ENCODE measurements around the gene INVS. TPM values are rescaled to one million over a fixed set of nuclear protein-coding genes. Genes with fewer than 3 reads are reported as not detected.
"Not testable (repeated sequence)": the region's sequence is repeated elsewhere in the genome, so short reads cannot be mapped to it uniquely, and the experiment has no call there.

INVS gene
- total RNA-seq, 1 experiment from 2014 or later = 21.1 TPM

DNA sequence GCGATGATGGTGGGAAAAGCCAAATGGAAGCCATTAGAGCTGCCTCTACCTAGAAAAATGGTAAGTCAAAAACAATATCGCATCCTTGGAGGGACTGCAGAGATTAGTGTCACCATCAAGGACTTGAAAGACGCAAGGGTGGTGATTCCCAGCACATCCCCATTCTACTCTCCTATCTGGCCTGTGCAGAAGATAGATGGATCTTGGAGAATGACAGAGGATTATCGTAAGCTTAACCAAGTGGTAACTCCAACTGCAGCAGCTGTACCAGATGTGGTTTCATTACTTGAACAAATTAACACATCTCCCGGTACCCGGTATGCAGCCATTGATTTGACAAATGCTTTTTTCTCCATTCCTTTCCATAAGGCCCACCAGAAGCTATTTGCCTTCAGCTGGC is 24.1 kb upstream of the INVS start:
- CTCF ChIA-PET = no interaction called here
- Histone ChIP-seq H3K9ac (ENCODE audit: low read length) (no peak overlapping the region), H3K27ac (ENCODE audit: low read depth, low read length) (no peak overlapping the region), H4K20me1 (ENCODE audit: insufficient read depth) (0 out of 2 replicates have a peak, but pooled peaks cover 2% of the 10 kb centered on the region), H3K9me3 (ENCODE audit: control insufficient read depth in 1 of 2, insufficient read depth in 1 of 2, low read depth in 1 of 2, low read length in 2 of 2) (no peaks in the 10 kb centered on the region), H3K9me2 (ENCODE audit: insufficient read depth) (no peaks in the 10 kb centered on the region), H3K4me2 (ENCODE audit: low read length) (no peak overlapping the region), H3K27me3 (ENCODE audit: insufficient read depth, low read length) (no peaks in the 10 kb centered on the region), H3K36me3 (ENCODE audit: control insufficient read depth in 1 of 2, insufficient read depth in 2 of 2, low read length in 2 of 2) (no peaks in the 10 kb centered on the region), H3K4me3 (replicated peaks in 1 of 2; ENCODE audit: low read depth in 1 of 2, low read length in 2 of 2) (no peak overlapping the region), H3K79me2 (ENCODE audit: insufficient read depth, low read length) (peaks cover 20% of the 10 kb centered on the region), H3K4me1 (ENCODE audit: control insufficient read depth in 1 of 2, insufficient read depth in 2 of 2, low read length in 2 of 2) (peaks cover 0 to 7% of the 10 kb centered on the region in 2 experiments; a peak in 1 of 4 replicates), H2AFZ (ENCODE audit: low read depth, low read length, poor library complexity, severe bottlenecking) (no peak overlapping the region)
- DNase-seq (ENCODE audit: low read depth, low spot score) = no peak
- intact Hi-C loops (cut with micrococcal nuclease) = no loop called here
- ATAC-seq = no peak
- RAD21 ChIA-PET (ENCODE audit: low non-redundant PET in 1 of 2, low total read pairs in 2 of 2, uncharacterized antibody in 2 of 2, unreplicated experiment in 2 of 2) = no interaction called here
- no TSS peak for BruUV-seq (replicated peaks)
- no peak for TF ChIP-seq EGR1 (IDR thresholded peaks at IDR 0.05; ENCODE audit: low read depth)
- no peak for TF ChIP-seq TCF7L2 (IDR thresholded peaks at IDR 0.05; ENCODE audit: borderline replicate concordance, extremely low read depth, insufficient read depth, insufficient read length)
- TF ChIP-seq CBX3 (IDR thresholded peaks at IDR 0.05; ENCODE audit: low read depth) = no peak
- TF ChIP-seq SRF (IDR thresholded peaks at IDR 0.05; ENCODE audit: low read depth) = no peak
- TF ChIP-seq, protein P1, sequence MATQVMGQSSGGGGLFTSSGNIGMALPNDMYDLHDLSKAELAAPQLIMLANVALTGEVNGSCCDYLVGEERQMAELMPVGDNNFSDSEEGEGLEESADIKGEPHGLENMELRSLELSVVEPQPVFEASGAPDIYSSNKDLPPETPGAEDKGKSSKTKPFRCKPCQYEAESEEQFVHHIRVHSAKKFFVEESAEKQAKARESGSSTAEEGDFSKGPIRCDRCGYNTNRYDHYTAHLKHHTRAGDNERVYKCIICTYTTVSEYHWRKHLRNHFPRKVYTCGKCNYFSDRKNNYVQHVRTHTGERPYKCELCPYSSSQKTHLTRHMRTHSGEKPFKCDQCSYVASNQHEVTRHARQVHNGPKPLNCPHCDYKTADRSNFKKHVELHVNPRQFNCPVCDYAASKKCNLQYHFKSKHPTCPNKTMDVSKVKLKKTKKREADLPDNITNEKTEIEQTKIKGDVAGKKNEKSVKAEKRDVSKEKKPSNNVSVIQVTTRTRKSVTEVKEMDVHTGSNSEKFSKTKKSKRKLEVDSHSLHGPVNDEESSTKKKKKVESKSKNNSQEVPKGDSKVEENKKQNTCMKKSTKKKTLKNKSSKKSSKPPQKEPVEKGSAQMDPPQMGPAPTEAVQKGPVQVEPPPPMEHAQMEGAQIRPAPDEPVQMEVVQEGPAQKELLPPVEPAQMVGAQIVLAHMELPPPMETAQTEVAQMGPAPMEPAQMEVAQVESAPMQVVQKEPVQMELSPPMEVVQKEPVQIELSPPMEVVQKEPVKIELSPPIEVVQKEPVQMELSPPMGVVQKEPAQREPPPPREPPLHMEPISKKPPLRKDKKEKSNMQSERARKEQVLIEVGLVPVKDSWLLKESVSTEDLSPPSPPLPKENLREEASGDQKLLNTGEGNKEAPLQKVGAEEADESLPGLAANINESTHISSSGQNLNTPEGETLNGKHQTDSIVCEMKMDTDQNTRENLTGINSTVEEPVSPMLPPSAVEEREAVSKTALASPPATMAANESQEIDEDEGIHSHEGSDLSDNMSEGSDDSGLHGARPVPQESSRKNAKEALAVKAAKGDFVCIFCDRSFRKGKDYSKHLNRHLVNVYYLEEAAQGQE (IDR thresholded peaks at IDR 0.05; ENCODE audit: low read depth) = no peak
- no peak for TF ChIP-seq JUND (IDR thresholded peaks at IDR 0.05)
- no peak for TF ChIP-seq POLR2AphosphoS5 (IDR thresholded peaks at IDR 0.05; ENCODE audit: low read depth, low read length)
- no peak for TF ChIP-seq ZFX (IDR thresholded peaks at IDR 0.05)
- no peak for TF ChIP-seq CEBPB (IDR thresholded peaks at IDR 0.05; ENCODE audit: low read depth)
- TF ChIP-seq EZH2 (IDR thresholded peaks at IDR 0.05) = no peak
- no peak for TF ChIP-seq ELF1 (IDR thresholded peaks at IDR 0.05; ENCODE audit: borderline replicate concordance, low read depth)
- TF ChIP-seq, protein P2, sequence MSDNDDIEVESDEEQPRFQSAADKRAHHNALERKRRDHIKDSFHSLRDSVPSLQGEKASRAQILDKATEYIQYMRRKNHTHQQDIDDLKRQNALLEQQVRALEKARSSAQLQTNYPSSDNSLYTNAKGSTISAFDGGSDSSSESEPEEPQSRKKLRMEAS (IDR thresholded peaks at IDR 0.05) = no peak
- TF ChIP-seq FOSL1 (IDR thresholded peaks at IDR 0.05; ENCODE audit: low read depth) = no peak
- TF ChIP-seq SIN3A (IDR thresholded peaks at IDR 0.05; ENCODE audit: low read depth) = no peak
- TF ChIP-seq, protein P3, sequence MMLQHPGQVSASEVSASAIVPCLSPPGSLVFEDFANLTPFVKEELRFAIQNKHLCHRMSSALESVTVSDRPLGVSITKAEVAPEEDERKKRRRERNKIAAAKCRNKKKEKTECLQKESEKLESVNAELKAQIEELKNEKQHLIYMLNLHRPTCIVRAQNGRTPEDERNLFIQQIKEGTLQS (IDR thresholded peaks at IDR 0.05) = no peak
- no peak for TF ChIP-seq ZNF274 (IDR thresholded peaks at IDR 0.05; ENCODE audit: low read depth, low read length)
- TF ChIP-seq EZH2phosphoT487 (IDR thresholded peaks at IDR 0.05; ENCODE audit: borderline replicate concordance) = no peak
- POLR2A ChIA-PET = no interaction called here

GRCh38 chr9:100076256-100076655 is 22.8 kb upstream of the INVS start:
- BruUV-seq (replicated peaks); H3K27ac ChIP-seq (ENCODE audit: low read depth, low read length); H3K27me3 ChIP-seq (ENCODE audit: insufficient read depth, low read length); H3K9ac ChIP-seq (ENCODE audit: low read length); H4K20me1 ChIP-seq (ENCODE audit: insufficient read depth); H3K4me3 ChIP-seq (replicated peaks in 1 of 2; ENCODE audit: low read depth in 1 of 2, low read length in 2 of 2); H3K4me2 ChIP-seq (ENCODE audit: low read length); H3K4me1 ChIP-seq (ENCODE audit: control insufficient read depth in 1 of 2, insufficient read depth in 2 of 2, low read length in 2 of 2); H2AFZ ChIP-seq (ENCODE audit: low read depth, low read length, poor library complexity, severe bottlenecking); H3K36me3 ChIP-seq (ENCODE audit: control insufficient read depth in 1 of 2, insufficient read depth in 2 of 2, low read length in 2 of 2); H3K9me2 ChIP-seq (ENCODE audit: insufficient read depth); RAD21 ChIA-PET (ENCODE audit: low non-redundant PET in 1 of 2, low total read pairs in 2 of 2, uncharacterized antibody in 2 of 2, unreplicated experiment in 2 of 2); DNase-seq (ENCODE audit: low read depth, low spot score); H3K9me3 ChIP-seq (ENCODE audit: control insufficient read depth in 1 of 2, insufficient read depth in 1 of 2, low read depth in 1 of 2, low read length in 2 of 2); CTCF ChIA-PET; intact Hi-C loops (cut with micrococcal nuclease); POLR2A ChIA-PET; ATAC-seq: not testable (repeated sequence)
- H3K79me2 ChIP-seq (ENCODE audit: insufficient read depth, low read length) = peaks cover 21% of the 10 kb centered on the region; the same call in 1 of the 2 replicates

Data from HCT116 (cell line).